ENCODE results near the gene CALCB.
"Not testable (repeated sequence)": the region's sequence is repeated elsewhere in the genome, so short reads cannot be mapped to it uniquely, and the experiment has no call there.

The CALCB gene

GRCh38 chr11:15057329-15057728, 16.1 kb upstream of the CALCB start:
- no peak for DNase-seq (ENCODE audit: low spot score)
- TF ChIP-seq CTCF (IDR thresholded peaks at IDR 0.05; ENCODE audit: borderline replicate concordance, control extremely low read depth, extremely low read depth, insufficient read depth, missing control alignments) = no peak
- in situ Hi-C loops (cut with MboI; ENCODE audit: low sequenced_read_pairs, unreplicated experiment) = no loop called here

GRCh38 chr11:15059132-15059915, 14.1 kb upstream of the CALCB start:
- no peak for DNase-seq (ENCODE audit: low spot score)
- in situ Hi-C loops (cut with MboI; ENCODE audit: low sequenced_read_pairs, unreplicated experiment) = no loop called here
- no peak for TF ChIP-seq CTCF (IDR thresholded peaks at IDR 0.05; ENCODE audit: borderline replicate concordance, control extremely low read depth, extremely low read depth, insufficient read depth, missing control alignments)

- DNase-seq (ENCODE audit: low spot score) = no peak
- TF ChIP-seq CTCF (IDR thresholded peaks at IDR 0.05; ENCODE audit: borderline replicate concordance, control extremely low read depth, extremely low read depth, insufficient read depth, missing control alignments) = no peak
- in situ Hi-C loops (cut with MboI; ENCODE audit: low sequenced_read_pairs, unreplicated experiment) = no loop called here
These were observed 10.8 kb upstream of the CALCB start for GRCh38 chr11:15062599-15062998.

- in situ Hi-C loops (cut with MboI; ENCODE audit: low sequenced_read_pairs, unreplicated experiment); DNase-seq (ENCODE audit: low spot score): not testable (repeated sequence)
These were observed 3.6 kb upstream of the CALCB start for GRCh38 chr11:15069751-15070150.

GRCh38 chr11:15071556-15072255, 1.7 kb upstream of the CALCB start:
- TF ChIP-seq CTCF (IDR thresholded peaks at IDR 0.05; ENCODE audit: borderline replicate concordance, control extremely low read depth, extremely low read depth, insufficient read depth, missing control alignments) = no peak

GRCh38 chr11:15072551-15073143, 746 bp upstream of the CALCB start:
- TF ChIP-seq CTCF (IDR thresholded peaks at IDR 0.05; ENCODE audit: borderline replicate concordance, control extremely low read depth, extremely low read depth, insufficient read depth, missing control alignments) = no peak
- peak; percentile 17 for DNase-seq (ENCODE audit: low spot score)
- in situ Hi-C loops (cut with MboI; ENCODE audit: low sequenced_read_pairs, unreplicated experiment) = no loop called here

More at GRCh38 chr11:15071556-15072255, 1.7 kb upstream of the CALCB start:
- no peak for DNase-seq (ENCODE audit: low spot score)
- in situ Hi-C loops (cut with MboI; ENCODE audit: low sequenced_read_pairs, unreplicated experiment) = no loop called here

Measured in GM13976 (cell line).